ENCODE data around the gene PCNX3. TPM values are rescaled to one million over a fixed set of nuclear protein-coding genes. Genes with fewer than 3 reads are reported as not detected.

Gene PCNX3
- polyA plus RNA-seq, 1 donor = 29.8 TPM

- no peak for DNase-seq
Observed at GRCh38 chr11:65618763-65619162, 3.2 kb downstream of the PCNX3 start.

- DNase-seq = no peak
Observed at GRCh38 chr11:65619281-65619928, 3.8 kb downstream of the PCNX3 start.

- DNase-seq = no peak
Observed at GRCh38 chr11:65620666-65621065, 5.1 kb downstream of the PCNX3 start.

GRCh38 chr11:65621460-65621859 lies 5.9 kb downstream of the PCNX3 start:
- no peak for DNase-seq

GRCh38 chr11:65622011-65622410 lies 6.4 kb downstream of the PCNX3 start:
- no peak for DNase-seq

- no peak for DNase-seq
Observed at GRCh38 chr11:65623177-65623576, 7.6 kb downstream of the PCNX3 start.

- no peak for DNase-seq
Observed at GRCh38 chr11:65623852-65624616, 8.5 kb downstream of the PCNX3 start.

GRCh38 chr11:65624931-65625627 lies 9.5 kb downstream of the PCNX3 start:
- no peak for DNase-seq

- DNase-seq = no peak
Observed at GRCh38 chr11:65625628-65626342, 10.2 kb downstream of the PCNX3 start.

- no peak for DNase-seq
Observed at GRCh38 chr11:65627202-65627601, 11.6 kb downstream of the PCNX3 start.

GRCh38 chr11:65629579-65629978 lies 14.0 kb downstream of the PCNX3 start:
- no peak for DNase-seq

GRCh38 chr11:65630215-65630614 lies 14.6 kb downstream of the PCNX3 start:
- no peak for DNase-seq

GRCh38 chr11:65633390-65634108 lies 18.0 kb downstream of the PCNX3 start:
- no peak for DNase-seq

GRCh38 chr11:65634109-65634436 lies 18.5 kb downstream of the PCNX3 start:
- no peak for DNase-seq

GRCh38 chr11:65634440-65634839 lies 18.9 kb downstream of the PCNX3 start:
- DNase-seq = no peak

GRCh38 chr11:65634905-65635731 lies 19.5 kb downstream of the PCNX3 start:
- DNase-seq = no peak

- DNase-seq = no peak
Observed at GRCh38 chr11:65636108-65637031, 20.8 kb downstream of the PCNX3 start.

- DNase-seq = no peak
Observed at GRCh38 chr11:65637032-65637557, 21.5 kb downstream of the PCNX3 start.

GRCh38 chr11:65637794-65638419 lies 22.3 kb downstream of the PCNX3 start, which contains the start of gene SIPA1:
TSS of gene SIPA1 (plus strand) at chr11:65638101. CDS start at chr11:65640922, 2,821 bp downstream.
- DNase-seq = no peak

Data from left kidney (tissue), 2 donors.